ENCODE data around the gene DNASE1.
"Not testable (repeated sequence)": the region's sequence is repeated elsewhere in the genome, so short reads cannot be mapped to it uniquely, and the experiment has no call there.

DNASE1 gene

GRCh38 chr16:3641801-3642396 is 12.6 kb upstream of the DNASE1 start:
- DNase-seq (ENCODE audit: low read depth, low spot score), result no peak

DNA sequence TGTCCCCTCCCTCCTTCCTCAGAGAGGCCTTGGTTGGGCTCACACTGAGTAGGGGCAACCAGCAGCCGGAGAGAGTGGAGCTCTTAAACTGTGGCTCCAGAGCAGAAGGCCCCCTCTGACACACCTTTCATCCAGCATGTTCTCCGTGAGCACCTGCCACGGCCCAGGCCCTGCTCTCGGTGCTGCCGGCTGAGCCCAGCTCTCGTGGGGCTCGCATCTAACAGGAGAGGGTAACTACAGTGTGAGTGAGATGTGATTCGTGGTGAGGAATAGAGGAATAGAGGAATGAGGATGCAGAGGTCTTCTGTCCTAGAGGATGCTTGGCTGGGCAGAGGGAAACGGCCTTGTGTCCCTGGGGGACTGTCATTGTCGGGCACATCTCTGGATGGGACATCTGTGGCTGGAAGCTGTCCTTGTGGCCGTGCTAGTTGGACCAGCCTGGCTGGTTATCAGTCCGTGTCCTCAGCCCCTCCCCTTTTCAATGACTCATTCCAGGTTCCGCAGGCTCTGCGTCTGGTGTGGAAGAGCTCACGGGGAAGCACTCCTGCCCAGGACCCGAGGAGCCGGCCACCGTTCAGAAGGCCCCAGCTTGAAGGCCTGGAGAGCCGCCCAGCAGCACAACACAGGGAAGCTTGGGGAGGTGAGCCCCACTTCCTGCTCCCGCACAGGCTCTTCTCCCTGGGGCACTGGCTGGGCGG is 11.9 kb upstream of the DNASE1 start:
- DNase-seq (ENCODE audit: low read depth, low spot score), result peak; percentile 87

DNA sequence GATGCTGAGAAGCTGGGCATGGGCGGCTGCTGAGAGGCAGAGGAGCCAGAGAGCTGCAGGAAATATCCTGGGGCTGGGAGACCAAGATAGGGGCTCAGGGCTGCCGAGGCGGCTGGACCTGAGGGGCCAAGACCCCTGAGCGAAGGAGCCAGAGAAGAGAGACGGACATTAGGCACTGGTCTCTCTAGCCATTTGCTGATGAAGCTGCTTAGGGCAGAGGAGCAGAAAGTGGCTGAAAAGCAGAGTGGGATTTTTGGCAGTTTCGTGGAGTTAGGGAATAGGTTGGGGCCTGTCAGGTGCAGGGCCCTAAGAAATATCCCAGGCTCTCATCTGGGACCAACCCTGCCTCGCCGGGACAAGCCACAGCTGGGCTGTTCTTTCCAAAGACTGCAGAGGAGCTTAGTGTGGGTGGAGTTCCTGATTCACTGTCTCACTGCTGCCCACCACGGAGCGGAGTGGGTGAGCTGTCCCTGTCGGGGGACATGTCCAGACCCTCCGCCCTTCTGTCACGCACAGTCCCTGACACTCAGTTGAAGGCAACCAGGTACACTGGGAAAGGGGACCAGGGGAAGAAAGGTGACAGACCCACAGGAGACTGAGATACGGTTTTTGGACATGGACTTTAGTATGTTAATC is 11.3 kb upstream of the DNASE1 start:
- no peak for DNase-seq (ENCODE audit: low read depth, low spot score)

DNA sequence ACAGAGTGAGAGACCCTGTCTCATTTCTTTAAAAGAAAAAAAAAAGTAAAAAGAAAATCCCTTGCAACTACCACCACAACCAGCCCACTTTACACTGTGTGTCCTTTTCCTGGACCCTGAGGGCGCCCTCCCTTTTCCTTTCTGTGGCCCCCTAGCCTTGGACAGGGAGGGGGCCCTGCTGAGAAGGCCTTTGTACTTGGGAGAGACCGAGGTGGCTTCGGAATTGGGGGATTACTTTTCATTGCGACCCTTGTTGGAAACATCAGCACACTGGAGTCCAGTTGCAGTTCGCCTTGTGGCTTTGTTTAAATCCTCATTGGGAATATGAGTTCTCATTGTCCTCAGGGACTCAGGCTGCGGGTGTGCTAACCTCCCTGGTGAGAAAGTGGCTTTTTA is 9.4 kb upstream of the DNASE1 start:
- DNase-seq (ENCODE audit: low read depth, low spot score), result no peak

DNA sequence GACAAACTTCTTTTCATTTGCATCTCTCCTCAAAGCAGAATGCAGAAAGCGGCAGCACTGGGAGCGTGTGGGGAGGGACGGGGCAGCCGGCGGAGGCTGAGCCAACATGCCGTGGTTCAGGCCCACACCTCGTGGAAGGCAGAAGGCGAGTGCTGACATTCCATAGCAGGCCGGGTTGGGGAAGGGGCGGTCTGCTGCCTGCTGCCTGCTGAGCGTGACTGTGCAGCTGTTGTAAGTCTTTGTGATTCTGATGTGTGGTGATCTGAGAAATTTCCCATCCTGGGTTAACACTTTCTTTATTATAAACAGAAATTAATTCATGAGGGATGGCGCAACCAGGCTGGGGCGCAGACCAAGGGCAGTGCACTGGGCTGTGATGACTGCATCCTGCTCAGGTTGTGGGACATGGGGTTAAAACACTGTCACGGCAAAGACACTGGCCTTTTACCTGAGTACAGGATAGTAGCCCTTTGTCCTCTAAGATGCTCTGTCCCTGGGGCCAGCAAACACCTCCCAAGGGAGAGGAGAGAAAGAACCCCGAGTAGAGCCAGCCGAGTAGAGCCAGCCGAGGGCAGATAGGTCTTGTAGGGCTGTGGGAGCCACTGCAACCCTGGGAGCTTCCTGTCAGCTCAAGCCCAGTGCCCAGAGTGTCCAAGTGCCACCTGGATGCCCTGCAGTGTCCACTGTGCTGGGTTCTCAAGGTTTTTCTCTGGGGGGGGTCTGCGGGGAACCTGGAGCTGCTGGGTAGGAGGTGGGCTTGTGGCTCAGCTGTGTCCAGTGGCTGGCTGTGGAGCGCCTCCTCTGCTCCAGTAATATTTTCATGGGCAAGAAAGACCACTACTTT is 8.8 kb upstream of the DNASE1 start:
- peak; percentile 87 for DNase-seq (ENCODE audit: low read depth, low spot score)

DNA sequence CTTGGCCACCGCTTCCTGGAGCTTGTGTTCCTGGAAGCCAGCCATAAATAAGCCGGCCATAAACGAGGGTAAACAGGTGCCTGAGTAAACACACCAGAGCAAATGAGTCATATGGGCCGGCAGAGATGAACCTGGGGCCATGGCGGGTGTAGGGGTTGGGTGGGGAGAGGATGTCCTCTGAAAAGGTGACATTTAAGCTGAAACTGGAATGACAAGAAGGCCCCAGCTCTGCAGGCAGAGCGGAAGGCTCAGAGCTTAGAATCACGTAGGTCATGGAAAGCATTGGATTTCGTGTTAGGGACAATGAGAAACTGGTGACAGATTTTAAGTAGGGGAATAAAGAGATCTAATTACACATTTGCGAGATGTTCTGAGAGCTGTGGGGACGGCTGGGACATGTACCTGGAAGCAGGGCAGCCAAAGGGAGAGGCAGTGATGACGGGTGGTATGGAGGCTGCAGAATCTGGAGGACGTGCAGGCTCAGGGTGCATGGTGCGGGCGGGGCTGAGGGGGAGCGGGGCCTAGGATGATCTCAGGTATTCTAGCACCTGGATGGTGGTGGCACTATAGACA is 8.1 kb upstream of the DNASE1 start:
- DNase-seq (ENCODE audit: low read depth, low spot score), result peak; percentile 44

GRCh38 chr16:3650631-3651265 is 3.7 kb upstream of the DNASE1 start:
- no peak for DNase-seq (ENCODE audit: low read depth, low spot score)

DNA sequence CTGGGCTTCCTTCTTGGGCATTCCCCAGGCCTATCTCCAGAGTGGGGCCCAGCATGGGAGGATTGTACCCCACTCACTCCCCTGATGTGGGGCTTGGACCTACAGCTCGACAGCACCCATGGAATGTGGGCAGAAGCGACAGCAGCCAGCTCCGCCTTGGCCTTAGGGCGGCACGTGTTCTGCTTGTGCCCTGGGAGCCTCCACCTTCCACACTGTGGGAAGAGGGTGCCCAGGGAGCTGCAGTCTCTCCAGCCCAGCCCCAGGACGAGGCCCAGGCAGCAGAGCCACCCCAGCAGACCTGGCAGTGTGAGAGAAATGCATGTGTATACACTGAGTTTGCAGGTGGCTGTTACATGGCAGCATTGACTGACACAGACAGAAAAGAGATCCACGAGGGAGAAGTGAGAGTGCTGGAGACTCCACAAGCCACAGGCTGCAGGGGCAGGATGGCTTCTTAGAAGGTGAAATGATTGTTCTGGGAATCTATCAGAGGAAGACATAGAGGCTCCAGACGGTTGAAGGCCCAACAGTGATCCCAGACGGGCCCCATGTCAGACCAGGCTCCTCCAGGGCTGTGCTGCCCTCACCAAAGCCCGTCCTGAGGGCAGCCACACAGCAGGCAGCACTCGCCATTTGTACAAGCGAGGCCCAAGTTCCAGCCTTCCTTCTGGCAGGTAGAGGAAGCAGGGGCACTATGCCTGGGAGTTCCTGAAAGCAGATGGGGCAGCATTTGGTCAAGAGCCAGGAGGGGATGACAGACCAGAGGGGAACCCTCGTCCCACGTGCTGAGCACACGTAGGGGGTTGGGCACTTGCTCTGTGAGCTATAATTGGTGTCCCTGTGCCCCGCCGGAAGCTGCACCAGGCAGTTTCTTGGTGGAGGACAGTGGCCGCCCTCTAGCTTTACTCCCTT is 2.8 kb upstream of the DNASE1 start:
- DNase-seq (ENCODE audit: low read depth, low spot score), result no peak

DNA sequence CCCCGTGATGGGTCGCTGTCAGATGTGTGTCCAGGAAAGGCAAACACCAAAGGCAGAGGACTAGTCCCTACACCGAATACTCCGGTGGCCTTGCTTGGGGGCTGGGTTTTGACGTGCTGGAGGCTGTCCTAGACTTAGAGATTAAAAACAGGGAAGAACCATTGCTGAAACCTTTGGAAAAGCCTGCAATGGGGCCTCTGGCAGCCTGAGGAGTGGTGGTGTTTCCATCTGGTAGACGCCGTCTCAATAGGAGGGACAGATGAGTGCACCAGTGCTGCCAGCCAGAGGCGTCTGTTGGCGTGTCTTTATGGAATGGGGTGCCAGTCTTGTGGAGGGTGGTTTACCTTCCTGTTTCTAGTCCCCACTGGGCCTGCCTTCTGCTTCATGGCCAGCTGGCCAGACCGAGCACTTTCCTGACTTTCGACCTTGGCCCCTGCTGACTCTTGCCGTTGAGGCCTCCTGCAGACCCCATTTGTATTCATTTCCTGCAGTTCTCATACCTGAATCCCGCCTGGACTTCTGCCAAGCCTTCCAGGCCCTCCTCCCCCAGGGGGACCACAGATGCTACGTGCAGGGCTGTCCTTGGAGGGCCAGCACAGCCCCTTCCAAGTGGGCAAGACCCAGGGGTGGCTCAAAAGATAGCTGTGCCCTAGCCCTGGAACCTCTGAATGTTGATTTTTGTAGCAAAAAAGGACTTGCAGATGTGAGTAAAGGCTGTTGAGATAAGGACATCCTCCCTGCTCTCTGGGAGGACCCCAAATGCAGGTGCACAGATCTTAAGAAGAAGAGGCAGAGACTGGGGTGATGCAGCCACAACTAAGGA is 1.9 kb upstream of the DNASE1 start:
- DNase-seq (ENCODE audit: low read depth, low spot score), result no peak

- no peak for DNase-seq (ENCODE audit: low read depth, low spot score)
These were observed 522 bp downstream of the DNASE1 start for GRCh38 chr16:3655030-3655395.

DNA sequence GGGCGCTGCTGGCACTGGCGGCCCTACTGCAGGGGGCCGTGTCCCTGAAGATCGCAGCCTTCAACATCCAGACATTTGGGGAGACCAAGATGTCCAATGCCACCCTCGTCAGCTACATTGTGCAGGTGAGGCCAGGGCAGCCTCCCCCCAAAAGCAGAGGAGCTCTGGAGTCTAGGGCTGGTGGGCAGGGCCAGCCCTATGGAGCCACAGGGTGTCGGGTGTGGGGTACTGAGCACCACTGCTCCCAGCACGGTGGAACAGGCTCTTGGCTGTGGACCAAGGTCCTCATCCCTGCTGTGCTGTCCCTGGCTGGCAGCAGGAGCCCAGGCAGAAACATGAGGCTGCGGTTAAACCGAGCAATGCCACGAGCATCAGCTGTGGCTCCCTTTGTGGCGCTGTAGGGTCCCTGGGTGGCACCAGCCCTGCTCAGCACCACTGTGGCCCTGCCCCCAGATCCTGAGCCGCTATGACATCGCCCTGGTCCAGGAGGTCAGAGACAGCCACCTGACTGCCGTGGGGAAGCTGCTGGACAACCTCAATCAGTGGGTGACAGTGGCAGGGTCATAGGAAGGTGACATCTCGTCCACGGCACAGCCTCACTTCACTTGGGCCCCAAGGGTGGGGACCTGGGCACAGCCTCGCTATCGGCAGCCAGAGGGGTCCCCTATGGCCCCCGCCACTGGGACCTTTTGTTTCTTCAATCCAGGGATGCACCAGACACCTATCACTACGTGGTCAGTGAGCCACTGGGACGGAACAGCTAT is 1.1 kb downstream of the DNASE1 start:
- no peak for DNase-seq (ENCODE audit: low read depth, low spot score)

GRCh38 chr16:3656160-3656490 is 1.6 kb downstream of the DNASE1 start:
- not testable (repeated sequence) for DNase-seq (ENCODE audit: low read depth, low spot score)

GRCh38 chr16:3656491-3657468 is 2.3 kb downstream of the DNASE1 start:
- DNase-seq (ENCODE audit: low read depth, low spot score), result no peak

DNA sequence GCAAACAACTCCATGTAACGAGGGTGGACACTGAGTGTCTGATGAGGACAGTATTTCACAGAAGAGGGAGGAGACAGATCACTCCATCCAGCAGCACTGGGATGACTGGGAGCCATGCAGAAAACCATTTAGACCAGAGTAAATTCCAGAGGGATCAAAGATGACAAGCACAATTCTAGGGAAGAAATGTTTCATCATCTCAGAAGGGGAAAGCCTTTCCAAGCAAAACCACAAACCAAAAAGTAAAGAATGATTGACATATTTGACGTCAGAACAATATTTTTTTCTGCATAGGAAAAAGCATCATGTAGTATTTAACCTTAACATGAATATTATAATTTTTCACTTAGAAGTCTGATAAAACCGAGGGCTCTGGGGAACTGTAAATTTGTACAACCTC is 4.8 kb downstream of the DNASE1 start:
- DNase-seq (ENCODE audit: low read depth, low spot score), result no peak

DNA sequence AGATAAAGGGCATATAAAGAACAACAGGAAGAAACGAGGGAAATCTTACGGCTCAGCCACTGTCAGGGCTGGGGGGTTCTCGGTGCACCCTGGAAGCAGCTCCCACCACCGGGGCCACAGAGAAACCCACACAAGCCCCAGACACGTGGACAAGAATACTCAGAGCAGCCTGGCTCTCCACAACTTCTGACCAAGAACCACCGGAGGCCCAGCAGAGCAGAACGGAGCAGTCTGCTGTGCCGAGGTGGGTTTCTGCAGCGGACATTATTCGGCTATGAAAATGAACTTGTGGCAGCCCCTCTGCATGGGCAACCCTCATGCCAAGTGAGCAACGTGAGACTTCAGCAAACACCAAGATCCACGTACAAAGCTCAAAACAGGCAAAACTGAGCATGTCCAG is 6.8 kb downstream of the DNASE1 start:
- DNase-seq (ENCODE audit: low read depth, low spot score), result no peak

- DNase-seq (ENCODE audit: low read depth, low spot score), result no peak
These were observed 7.4 kb downstream of the DNASE1 start for GRCh38 chr16:3661922-3662321.

- DNase-seq (ENCODE audit: low read depth, low spot score), result no peak
These were observed 8.1 kb downstream of the DNASE1 start for GRCh38 chr16:3662601-3663000.
